HepG2 (cell line): ENCODE results near the gene RNGTT. TPM values are rescaled to one million over a fixed set of nuclear protein-coding genes. Genes with fewer than 3 reads are reported as not detected.

Experiments used
- ARID5B ChIP-seq: IDR thresholded peaks from 2 replicates; pipeline ENCODE4 v1.4.0; 2020; ENCODE audit warnings: mild to moderate bottlenecking, missing genetic modification reagents
- ATF6 ChIP-seq: sonication (generic); formaldehyde crosslinking; conservative IDR thresholded peaks from 2 replicates; pipeline ENCODE4 v1.4.0; 2020; ENCODE audit warnings: missing genetic modification reagents
- CREM ChIP-seq, 2 experiments: sonication (generic) in 1 of 2; formaldehyde crosslinking in 1 of 2; IDR thresholded peaks; 2 replicates each; pipeline versions ENCODE4 v1.4.0 to v1.6.1; 2016 to 2020; ENCODE audit warnings: antibody characterized with exemption in 1 of 2, mild to moderate bottlenecking in 1 of 2, missing genetic modification reagents in 1 of 2
- EED ChIP-seq: sonication (generic); formaldehyde crosslinking; IDR thresholded peaks from 2 replicates; pipeline ENCODE4 v1.5.0; 2020; ENCODE audit warnings: mild to moderate bottlenecking, missing genetic modification reagents
- FOXA1 ChIP-seq, 2 experiments: fragments of 450-650 bp in 1 of 2; sonication (generic) in 1 of 2; formaldehyde crosslinking in 1 of 2; IDR thresholded peaks; 2 replicates each; pipeline versions ENCODE4 v1.4.0 to v1.6.1; 2016 to 2020; ENCODE audit warnings: missing genetic modification reagents in 1 of 2
- GATA4 ChIP-seq: sonication (generic); IDR thresholded peaks from 2 replicates; pipeline ENCODE4 v1.6.1; 2016; ENCODE audit warnings: antibody characterized with exemption, low read depth, borderline replicate concordance
- HMGA1 ChIP-seq: sonication (generic); formaldehyde crosslinking; conservative IDR thresholded peaks from 2 replicates; pipeline ENCODE4 v1.4.0; 2020; ENCODE audit warnings: missing genetic modification reagents
- NAIF1 ChIP-seq: sonication (generic); formaldehyde crosslinking; IDR thresholded peaks from 2 replicates; pipeline ENCODE4 v1.5.0; 2020; ENCODE audit warnings: mild to moderate bottlenecking, missing genetic modification reagents, borderline replicate concordance
- PHF21A ChIP-seq: sonication (generic); formaldehyde crosslinking; IDR thresholded peaks from 2 replicates; pipeline ENCODE4 v1.5.0; 2020; ENCODE audit warnings: mild to moderate bottlenecking, missing genetic modification reagents
- RERE ChIP-seq: IDR thresholded peaks from 2 replicates; pipeline ENCODE4 v1.6.1; 2016; ENCODE audit warnings: low read depth, missing genetic modification reagents, missing compliant biosample characterization
- REXO4 ChIP-seq: sonication (generic); formaldehyde crosslinking; IDR thresholded peaks from 2 replicates; pipeline ENCODE4 v1.8.0; 2022; ENCODE audit warnings: missing genetic modification reagents, mild to moderate bottlenecking, borderline replicate concordance
- TBX2 ChIP-seq: sonication (generic); formaldehyde crosslinking; IDR thresholded peaks from 2 replicates; pipeline ENCODE4 v1.5.0; 2020; ENCODE audit warnings: missing genetic modification reagents, mild to moderate bottlenecking, borderline replicate concordance
- ZBTB43 ChIP-seq: sonication (generic); formaldehyde crosslinking; conservative IDR thresholded peaks from 2 replicates; pipeline ENCODE4 v1.4.0; 2020; ENCODE audit warnings: missing genetic modification reagents
- polyA plus RNA-seq, 8 experiments: library from polyadenylated mRNA; depleted of rRNA in 3 of 8; stranded (reverse) in 7 of 8; unstranded in 1 of 8; fragments of >200 nt; fragmentation: Illumina TruSeq in 4 of 8; extraction: Trizol in 4 of 8; gene quantifications; 2 replicates each; pipeline versions ENCODE4 v1.2.1 to v1.2.3, GENCODE V29; 2011 to 2016; ENCODE audit warnings: low read depth in 4 of 8, missing spikeins in 1 of 8, mixed read lengths in 1 of 8; ENCODE audit not compliant: insufficient read depth in 1 of 8
- total RNA-seq, 5 experiments: library from RNA; depleted of rRNA; stranded (reverse); fragments of >200 nt; fragmentation: Illumina TruSeq; extraction: Trizol; gene quantifications; 2 replicates each; pipeline ENCODE4 v1.2.3, GENCODE V29; 2016; ENCODE audit warnings: low read depth in 1 of 5

Gene RNGTT
- total and polyA plus RNA-seq, 2 of the 13 experiments (the other 11 are each of a cell fraction or from before 2014, with no cell fraction given): 6.0 to 22.6 TPM

GRCh38 chr6:88840796-88841539, 122.5 kb downstream of the RNGTT start (continued):
- no peak for TF ChIP-seq ATF6
- no peak for TF ChIP-seq HMGA1 (CRISPR knock-in tag)
- 0 out of 2 replicates have a peak, but pooled peaks have one; percentile 22 for TF ChIP-seq TBX2 (CRISPR knock-in tag)
- TF ChIP-seq REXO4: no peak
- TF ChIP-seq EED: no peak
- no peak for TF ChIP-seq ZBTB43
- TF ChIP-seq CREM (IDR thresholded peaks at IDR 0.05): peak; percentile 44; the same call in 1 of the 2 replicates
- TF ChIP-seq CREM (CRISPR knock-in tag; IDR thresholded peaks at IDR 0.05): no peak
- TF ChIP-seq RERE (CRISPR knock-in tag): no peak
- TF ChIP-seq PHF21A (CRISPR knock-in tag): peak; percentile 43; the same call in 1 of the 2 replicates
- no peak for TF ChIP-seq GATA4
- TF ChIP-seq FOXA1 (IDR thresholded peaks at IDR 0.05): no peak
- peak; percentile 51; the same call in 1 of the 2 replicates for TF ChIP-seq FOXA1 (CRISPR knock-in tag; IDR thresholded peaks at IDR 0.05)
- TF ChIP-seq ARID5B (CRISPR knock-in tag): peak; percentile 66
- TF ChIP-seq NAIF1 (CRISPR knock-in tag): no peak
